Adrenal gland (tissue), 12 donors: ENCODE data around the gene ALOX15. TPM values are rescaled to one million over a fixed set of nuclear protein-coding genes. Genes with fewer than 3 reads are reported as not detected.

ENCODE experiments used
- DNase-seq, 7 donors: peaks; one replicate each; pipeline ENCODE4 v3.0.0-alpha.2; 2019 to 2020
- H3K27ac ChIP-seq, 5 donors: fragments of 200-600 bp; sonication (generic) in 4 of 5; 1 replicate in 3 of 5; 2 replicates in 2 of 5; pipeline versions ENCODE4 v1.5.1 to v1.8.0; 2016 to 2020; ENCODE audit warnings: mild to moderate bottlenecking in 1 of 5
- H3K27me3 ChIP-seq: fragments of 200-600 bp; 2 replicates; pipeline ENCODE4 v1.8.0; 2021
- H3K36me3 ChIP-seq, 2 donors: fragments of 200-600 bp; replicated peaks in 1 of 2; 1 replicate in 1 of 2; 2 replicates in 1 of 2; pipeline versions ENCODE4 v1.5.1 to v1.8.0; 2018 to 2022
- H3K4me1 ChIP-seq, 2 donors: fragments of 200-600 bp; replicated peaks in 1 of 2; 1 replicate in 1 of 2; 2 replicates in 1 of 2; pipeline versions ENCODE4 v1.5.1 to v1.8.0; 2018 to 2021
- H3K4me3 ChIP-seq, 4 donors: fragments of 200-600 bp; sonication (generic) in 3 of 4; one replicate each; pipeline ENCODE4 v1.5.1; 2016 to 2018
- H3K9me3 ChIP-seq, 3 donors: fragments of 200-600 bp; sonication (generic) in 1 of 3; replicated peaks in 1 of 3; 1 replicate in 2 of 3; 2 replicates in 1 of 3; pipeline versions ENCODE4 v1.5.1 to v1.8.0; 2016 to 2021
- POLR2A ChIP-seq, 2 donors: fragments of 450-650 bp; IDR thresholded peaks; one replicate each; pipeline ENCODE4 v1.6.1; 2017; ENCODE audit warnings: antibody characterized with exemption in 2 of 2, mild to moderate bottlenecking in 2 of 2, moderate library complexity in 1 of 2
- WGBS, 4 donors: extraction: QIAGEN DNeasy Blood & Tissue Kit in 2 of 4; methylation state at CpG; one replicate each; pipeline versions ENCODE4 v1.1.5 to v1.1.7; 2013 to 2017; 5-methylcytosine and 5-hydroxymethylcytosine counted together
- intact Hi-C, 2 donors: fragments of 100-400 bp; cut with DNase I; formaldehyde crosslinking; loops; one replicate each; pipeline versions ENCODE4 v1.14.1 to v1.15.0; 2022 to 2023
- polyA plus RNA-seq, 3 donors: library from polyadenylated mRNA; stranded (reverse); fragments of 200-250 nt in 2 of 3; fragments of 350-450 nt in 1 of 3; fragmentation: Illumina TruSeq in 1 of 3; extraction: RNeasy Lipid Tissue Mini Kit (QIAGEN cat#74804) in 1 of 3; gene quantifications; one replicate each; pipeline ENCODE4 v1.2.3, GENCODE V29; 2013 to 2014
- total RNA-seq, 9 donors: library from RNA; depleted of rRNA in 4 of 9; stranded (reverse); fragments of >200 nt in 4 of 9; fragments of 120-200 nt in 1 of 9; fragmentation: NEBNext Ultra II Directional in 1 of 9; extraction: Animal tissue kit (Norgen Biotek cat#: 25700) in 1 of 9; gene quantifications; one replicate each; pipeline versions ENCODE4 v1.1.0 to v1.2.4, GENCODE V29; 2013 to 2023
- TF ChIP-seq, protein P1 (sequence below), 6 experiments: fragments of 450-650 bp in 4 of 6; fragments of 200-600 bp in 2 of 6; sonication (generic) in 1 of 6; IDR thresholded peaks; 1 replicate in 5 of 6; 2 replicates in 1 of 6; pipeline versions ENCODE4 v1.5.1 to v1.8.0; 2016 to 2021; ENCODE audit warnings: antibody characterized with exemption in 6 of 6, mild to moderate bottlenecking in 2 of 6, moderate library complexity in 1 of 6
- donor health status: healthy with polysubstance abuse.
- donor health status: Bipolar disorder and iron deficiency.
- donor health status: DM: yes; HTN: yes; CAD: no.
- donor health status: DM: no; HTN: no; CAD: no.
- donor health status: DM: no; HTN: no; CAD: no.
- donor health status: DM: yes; HTN: yes; CAD: no.

Gene ALOX15
- total and polyA plus RNA-seq, 12 donors = 0.08 to 0.56 (median 0.22) TPM; not detected in 9

GRCh38 chr17:4617090-4617489, 24.4 kb downstream of the ALOX15 start:
- Histone ChIP-seq H3K27me3 (no peaks in the 10 kb centered on the region), H3K9me3 (no peaks in the 10 kb centered on the region), H3K4me1 (no peaks in the 10 kb centered on the region), H3K36me3 (no peaks in the 10 kb centered on the region), H3K27ac (no peak overlapping the region), H3K4me3 (no peak overlapping the region)
- no peak for DNase-seq
- intact Hi-C loops = no loop called here
- TF ChIP-seq POLR2A (IDR thresholded peaks at IDR 0.05) = no peak
- TF ChIP-seq, protein P1, sequence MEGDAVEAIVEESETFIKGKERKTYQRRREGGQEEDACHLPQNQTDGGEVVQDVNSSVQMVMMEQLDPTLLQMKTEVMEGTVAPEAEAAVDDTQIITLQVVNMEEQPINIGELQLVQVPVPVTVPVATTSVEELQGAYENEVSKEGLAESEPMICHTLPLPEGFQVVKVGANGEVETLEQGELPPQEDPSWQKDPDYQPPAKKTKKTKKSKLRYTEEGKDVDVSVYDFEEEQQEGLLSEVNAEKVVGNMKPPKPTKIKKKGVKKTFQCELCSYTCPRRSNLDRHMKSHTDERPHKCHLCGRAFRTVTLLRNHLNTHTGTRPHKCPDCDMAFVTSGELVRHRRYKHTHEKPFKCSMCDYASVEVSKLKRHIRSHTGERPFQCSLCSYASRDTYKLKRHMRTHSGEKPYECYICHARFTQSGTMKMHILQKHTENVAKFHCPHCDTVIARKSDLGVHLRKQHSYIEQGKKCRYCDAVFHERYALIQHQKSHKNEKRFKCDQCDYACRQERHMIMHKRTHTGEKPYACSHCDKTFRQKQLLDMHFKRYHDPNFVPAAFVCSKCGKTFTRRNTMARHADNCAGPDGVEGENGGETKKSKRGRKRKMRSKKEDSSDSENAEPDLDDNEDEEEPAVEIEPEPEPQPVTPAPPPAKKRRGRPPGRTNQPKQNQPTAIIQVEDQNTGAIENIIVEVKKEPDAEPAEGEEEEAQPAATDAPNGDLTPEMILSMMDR (IDR thresholded peaks at IDR 0.05) = no peak
- 85 to 89% (median 86%) methylated on average over 17 of the region's 17 CpGs for WGBS, 4 donors

GRCh38 chr17:4616476-4616875, 25.0 kb downstream of the ALOX15 start:
- Histone ChIP-seq H3K27me3 (no peaks in the 10 kb centered on the region), H3K27ac (no peak overlapping the region), H3K36me3 (no peaks in the 10 kb centered on the region), H3K9me3 (no peaks in the 10 kb centered on the region), H3K4me1 (no peaks in the 10 kb centered on the region), H3K4me3 (no peak overlapping the region)
- no peak for TF ChIP-seq POLR2A (IDR thresholded peaks at IDR 0.05)
- TF ChIP-seq, protein P1 (IDR thresholded peaks at IDR 0.05) = no peak
- DNase-seq = no peak
- 84 to 88% (median 87%) methylated on average over 9 of the region's 9 CpGs for WGBS, 4 donors
- intact Hi-C loops = no loop called here

DNA sequence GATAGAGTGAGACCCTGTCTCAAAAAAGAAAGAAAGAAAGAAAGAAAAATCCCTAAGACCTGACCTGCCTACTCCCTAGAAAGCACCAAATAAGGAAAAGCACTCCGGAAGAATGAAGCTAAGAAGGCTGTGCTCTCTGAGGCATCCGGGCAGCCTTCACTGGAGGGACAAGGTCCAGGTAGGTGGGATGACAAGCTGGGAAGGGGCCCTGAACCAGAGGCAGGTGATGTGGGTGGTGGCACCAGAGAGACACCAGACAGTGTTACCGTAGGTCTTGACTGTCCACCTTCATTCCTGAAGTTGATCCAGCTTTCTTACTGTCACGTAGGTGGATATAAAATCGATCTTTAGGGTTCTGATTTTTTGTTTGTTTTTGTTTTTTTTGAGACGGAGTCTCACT, 30.8 kb downstream of the ALOX15 start:
- H3K4me1 ChIP-seq = peaks cover 9 to 21% of the 10 kb centered on the region in 2 donors
- no peaks in the 10 kb centered on the region for H3K27me3 ChIP-seq
- TF ChIP-seq POLR2A (IDR thresholded peaks at IDR 0.05) = no peak
- TF ChIP-seq, protein P1 (IDR thresholded peaks at IDR 0.05) = no peak
- H3K4me3 ChIP-seq = no peak overlapping the region
- no peaks in the 10 kb centered on the region for H3K36me3 ChIP-seq
- H3K9me3 ChIP-seq = no peaks in the 10 kb centered on the region
- no peak overlapping the region for H3K27ac ChIP-seq
- 81 to 92% (median 85%) methylated on average over 6 of the region's 6 CpGs for WGBS, 4 donors
- DNase-seq = no peak
- intact Hi-C loops = no loop called here

DNA sequence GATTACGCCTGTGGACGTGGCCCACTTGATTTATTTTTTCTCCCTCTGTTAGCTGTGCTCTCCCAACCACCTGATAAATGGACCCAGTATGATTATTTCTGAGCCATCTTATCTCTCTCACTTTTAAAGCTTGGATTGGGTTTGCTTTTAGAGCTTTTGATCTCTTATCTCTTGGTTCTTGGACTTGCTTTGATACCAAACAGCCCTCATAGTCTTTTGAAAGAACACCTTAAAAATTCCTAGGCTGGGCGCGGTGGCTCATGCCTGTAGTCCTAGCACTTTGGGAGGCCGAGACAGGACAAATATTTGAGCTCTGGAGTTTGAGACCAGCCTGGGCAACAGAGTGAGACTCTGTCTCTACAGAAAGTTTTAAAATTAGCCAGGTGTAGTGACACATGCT, 31.3 kb downstream of the ALOX15 start:
- TF ChIP-seq POLR2A (IDR thresholded peaks at IDR 0.05) = no peak
- TF ChIP-seq, protein P1 (IDR thresholded peaks at IDR 0.05) = no peak
- H3K4me3 ChIP-seq = no peak overlapping the region
- no peaks in the 10 kb centered on the region for H3K9me3 ChIP-seq
- intact Hi-C loops = no loop called here
- no peak overlapping the region for H3K27ac ChIP-seq
- H3K36me3 ChIP-seq = no peaks in the 10 kb centered on the region
- 86 to 95% (median 91%) methylated on average over 5 of the region's 5 CpGs for WGBS, 4 donors
- peaks cover 9 to 21% of the 10 kb centered on the region in 2 donors for H3K4me1 ChIP-seq
- no peak for DNase-seq
- H3K27me3 ChIP-seq = no peaks in the 10 kb centered on the region
